Esophagus muscularis mucosa (tissue), 4 donors: ENCODE measurements around the gene PRDM16.

ENCODE experiments used
- CTCF ChIP-seq, 3 experiments: fragments of 200-600 bp in 2 of 3; fragments of 450-650 bp in 1 of 3; sonication (generic) in 2 of 3; IDR thresholded peaks; one replicate each; pipeline ENCODE4 v1.5.1; 2017 to 2019; ENCODE audit warnings: antibody characterized with exemption in 3 of 3, mild to moderate bottlenecking in 2 of 3, moderate library complexity in 1 of 3
- EP300 ChIP-seq: sonication (generic); formaldehyde crosslinking; IDR thresholded peaks from one replicate; pipeline ENCODE4 v1.6.1; 2017; ENCODE audit warnings: antibody characterized with exemption
- POLR2A ChIP-seq: fragments of 450-650 bp; IDR thresholded peaks from one replicate; pipeline ENCODE4 v1.6.1; 2017; ENCODE audit warnings: antibody characterized with exemption, moderate library complexity, mild to moderate bottlenecking, low read depth

GRCh38 chr1:3475839-3476573, 407.0 kb downstream of the PRDM16 start:
- TF ChIP-seq POLR2A, result no peak
- no peak for TF ChIP-seq EP300
- no peak for TF ChIP-seq CTCF (IDR thresholded peaks at IDR 0.05)
